B cell (primary cell): Measurements from ENCODE around the gene SLC39A11.

Source experiments
- CTCF ChIP-seq: fragments of 200-600 bp; IDR thresholded peaks from one replicate; pipeline ENCODE4 v1.8.0; 2022; ENCODE audit warnings: antibody characterized with exemption, mild to moderate bottlenecking
- EZH2 ChIP-seq: IDR thresholded peaks from 2 replicates; pipeline ENCODE4 v1.6.1; 2012; ENCODE audit warnings: borderline replicate concordance, low read depth, mild to moderate bottlenecking, moderate library complexity, low read length; ENCODE audit not compliant: insufficient read depth, poor library complexity, severe bottlenecking

DNA sequence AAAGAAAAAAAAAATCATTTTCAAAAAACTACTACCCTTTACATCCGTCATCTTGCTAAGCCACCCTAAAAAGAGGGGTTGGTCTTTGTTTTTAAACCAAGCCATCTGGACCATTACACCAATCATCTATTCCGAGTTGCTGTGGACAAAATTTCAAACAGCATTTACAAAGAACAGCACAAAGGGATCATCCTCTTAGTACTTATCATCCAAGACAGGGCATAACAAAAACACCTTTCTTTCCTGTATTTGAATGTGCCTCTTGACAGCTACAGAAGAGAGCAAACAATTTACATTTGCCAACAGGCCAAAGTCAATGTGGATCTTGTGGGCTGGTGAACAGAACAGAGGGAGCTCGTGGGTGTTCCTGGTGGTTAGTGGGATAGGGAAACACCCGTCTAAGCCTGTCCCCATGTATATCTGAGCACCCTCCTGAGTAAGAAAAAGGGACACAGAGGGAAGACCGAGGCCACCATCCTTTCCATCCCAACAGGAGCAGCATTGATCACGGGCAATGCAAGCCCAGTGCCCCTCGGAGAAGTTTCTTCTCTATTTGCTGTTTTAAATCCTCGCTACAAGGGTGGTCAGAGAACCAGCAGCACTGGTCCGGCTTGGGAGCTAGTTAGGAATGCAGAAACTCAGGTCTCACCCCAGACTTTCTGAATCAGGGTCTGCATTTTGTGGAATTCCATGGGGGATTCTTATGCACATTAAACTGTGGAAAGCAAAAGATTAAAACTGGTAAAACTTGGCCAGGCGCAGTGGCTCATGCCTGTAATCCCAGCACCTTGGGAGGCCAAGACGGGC, 1.9 kb downstream of the SLC39A11 start:
- TF ChIP-seq EZH2 (no peak), CTCF (no peak)
